NCI-H187 treated with DMSO at 0.1 percent for 48 hours (cell line): ENCODE results near the gene ZNF775.

Source experiments
- DNase-seq: peaks from one replicate; lab custom pipeline; 2025; lab: John Stamatoyannopoulos, UW

Gene ZNF775

GRCh38 chr7:150378853-150379440, at the start of gene ZNF775:
Gene ZNF775 (plus strand): TSS chr7:150379330. CDS start chr7:150388471, 9,141 bp downstream.
- peak; percentile 73 for DNase-seq

GRCh38 chr7:150329331-150330120, 49.6 kb upstream of the ZNF775 start:
- DNase-seq, result no peak

GRCh38 chr7:150330211-150330885, 48.8 kb upstream of the ZNF775 start:
- no peak for DNase-seq

DNA sequence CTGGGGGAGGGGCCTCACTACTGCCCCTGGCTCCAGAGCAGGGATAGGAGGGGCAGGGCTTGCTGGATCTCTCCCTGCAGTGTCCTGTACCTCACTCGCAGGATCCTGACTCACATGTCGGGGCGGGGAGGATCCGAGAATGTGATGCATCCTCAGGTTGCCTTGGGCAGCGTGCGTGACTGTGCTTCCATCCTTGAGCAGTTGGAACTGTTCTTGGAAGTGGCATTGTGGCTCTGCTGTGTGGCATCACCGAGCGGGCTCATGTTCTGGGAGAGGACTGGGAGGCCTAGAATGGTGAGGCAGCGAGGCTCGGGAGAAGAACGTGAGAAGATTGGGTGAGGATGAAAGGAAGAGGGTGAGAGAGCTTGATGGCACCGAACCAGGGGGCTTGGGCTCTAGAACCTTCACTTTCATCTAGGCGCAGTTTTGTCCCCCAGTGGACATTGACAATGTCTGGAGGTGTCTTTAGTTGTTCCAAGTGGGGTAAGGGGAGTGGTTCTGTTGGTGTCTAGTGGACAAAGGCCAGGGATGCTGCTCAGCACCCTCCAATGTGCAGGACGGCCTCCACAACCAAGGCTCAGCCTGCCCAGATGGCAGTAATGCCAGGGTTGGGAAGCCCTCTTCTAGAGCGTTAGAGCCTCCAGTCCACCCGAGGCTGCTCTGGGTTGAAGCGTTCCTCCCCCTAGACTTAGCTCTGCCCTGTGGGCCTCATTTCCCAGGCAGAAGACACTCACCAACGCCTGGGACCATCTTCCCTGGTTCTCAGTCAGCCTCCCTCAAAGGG, 46.1 kb upstream of the ZNF775 start:
- DNase-seq, result no peak

DNA sequence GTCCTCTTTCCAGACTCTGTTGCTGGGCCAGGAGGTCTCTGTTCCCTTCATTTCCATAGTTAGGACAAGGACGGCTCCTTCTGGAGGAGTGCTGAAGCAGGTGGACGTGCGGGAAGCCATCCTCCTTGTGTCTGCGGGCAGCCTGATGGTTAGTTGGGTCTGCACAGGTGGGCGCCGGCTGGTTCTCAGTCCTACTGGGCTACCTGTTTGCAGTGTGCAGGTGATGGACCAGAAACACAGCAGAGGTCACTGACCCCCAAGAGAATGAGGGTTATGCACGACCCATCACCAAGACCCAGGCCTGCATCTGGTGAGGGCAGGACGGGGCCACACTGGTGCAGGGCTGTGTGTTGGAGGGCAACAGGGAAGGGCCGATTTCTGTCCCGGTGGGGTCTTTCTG, 45.5 kb upstream of the ZNF775 start:
- DNase-seq, result no peak

DNA sequence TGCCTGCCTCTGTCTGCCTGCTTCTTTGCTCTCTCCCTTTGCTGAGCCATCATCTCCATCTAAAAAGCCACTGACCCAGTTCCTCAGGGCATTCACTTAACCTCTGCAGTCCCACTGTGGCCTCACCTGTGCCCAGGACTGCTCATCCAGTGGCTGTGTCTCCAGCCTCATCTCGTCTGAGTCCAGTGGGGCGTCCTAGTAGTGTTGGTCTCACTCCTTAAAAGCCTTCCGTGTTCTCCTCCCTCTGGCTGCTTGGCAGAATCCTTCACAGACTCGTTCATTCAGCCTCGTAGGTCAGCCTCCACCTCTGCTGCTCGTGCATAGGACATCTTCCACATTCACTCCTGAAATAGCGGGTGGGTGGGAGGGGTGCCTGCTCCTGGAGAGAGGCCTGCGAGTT, 45.0 kb upstream of the ZNF775 start:
- DNase-seq, result no peak

DNA sequence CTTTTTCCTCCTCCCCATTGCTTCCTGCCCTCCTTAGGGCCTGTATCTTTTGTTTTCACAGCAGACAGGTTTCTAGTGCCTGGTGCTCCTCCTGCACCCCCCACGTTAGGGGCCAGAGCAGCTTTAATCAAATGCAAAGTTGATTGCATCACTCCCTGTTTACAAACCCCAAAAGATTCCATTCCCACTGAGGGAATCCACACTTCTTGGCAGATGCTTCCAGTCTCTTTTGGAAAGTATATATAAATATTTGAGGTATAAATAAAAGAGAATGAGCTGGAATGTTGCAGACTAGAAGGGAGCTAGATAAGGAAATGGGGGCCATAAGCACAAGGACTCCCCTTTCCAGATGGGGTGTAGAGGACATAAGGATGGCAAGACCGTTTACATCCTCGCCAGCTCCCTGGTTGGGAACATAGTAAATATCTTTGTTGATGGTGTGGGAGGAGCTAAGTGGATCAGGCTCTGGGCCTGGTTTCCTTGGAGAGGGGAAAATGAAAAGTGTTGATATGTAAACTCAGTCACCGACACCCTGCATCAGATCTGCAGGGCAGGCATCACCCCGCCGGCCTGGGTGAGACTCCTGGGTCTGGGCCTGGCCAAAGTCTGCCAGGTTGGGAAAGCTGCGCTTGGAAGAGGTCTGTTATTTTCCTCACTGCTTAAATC, 43.9 kb upstream of the ZNF775 start:
- no peak for DNase-seq

GRCh38 chr7:150335774-150336112, 43.4 kb upstream of the ZNF775 start:
- DNase-seq, result no peak

GRCh38 chr7:150336746-150337145, 42.4 kb upstream of the ZNF775 start:
- DNase-seq, result no peak

DNA sequence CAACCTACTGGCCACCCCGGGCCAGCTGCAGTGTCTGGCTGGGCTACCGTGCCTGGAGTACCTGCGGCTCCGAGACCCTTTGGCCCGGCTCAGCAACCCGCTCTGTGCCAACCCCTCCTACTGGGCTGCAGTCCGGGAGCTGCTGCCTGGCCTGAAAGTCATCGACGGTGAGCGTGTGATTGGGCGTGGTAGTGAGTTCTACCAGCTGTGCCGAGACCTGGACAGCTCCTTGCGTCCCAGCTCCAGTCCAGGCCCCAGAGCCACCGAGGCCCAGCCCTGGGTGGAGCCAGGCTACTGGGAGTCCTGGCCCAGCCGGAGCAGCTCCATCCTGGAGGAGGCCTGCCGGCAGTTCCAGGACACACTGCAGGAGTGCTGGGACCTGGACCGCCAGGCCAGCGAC, 42.0 kb upstream of the ZNF775 start:
- DNase-seq, result no peak

GRCh38 chr7:150337659-150338081, 41.5 kb upstream of the ZNF775 start:
- DNase-seq, result no peak

DNA sequence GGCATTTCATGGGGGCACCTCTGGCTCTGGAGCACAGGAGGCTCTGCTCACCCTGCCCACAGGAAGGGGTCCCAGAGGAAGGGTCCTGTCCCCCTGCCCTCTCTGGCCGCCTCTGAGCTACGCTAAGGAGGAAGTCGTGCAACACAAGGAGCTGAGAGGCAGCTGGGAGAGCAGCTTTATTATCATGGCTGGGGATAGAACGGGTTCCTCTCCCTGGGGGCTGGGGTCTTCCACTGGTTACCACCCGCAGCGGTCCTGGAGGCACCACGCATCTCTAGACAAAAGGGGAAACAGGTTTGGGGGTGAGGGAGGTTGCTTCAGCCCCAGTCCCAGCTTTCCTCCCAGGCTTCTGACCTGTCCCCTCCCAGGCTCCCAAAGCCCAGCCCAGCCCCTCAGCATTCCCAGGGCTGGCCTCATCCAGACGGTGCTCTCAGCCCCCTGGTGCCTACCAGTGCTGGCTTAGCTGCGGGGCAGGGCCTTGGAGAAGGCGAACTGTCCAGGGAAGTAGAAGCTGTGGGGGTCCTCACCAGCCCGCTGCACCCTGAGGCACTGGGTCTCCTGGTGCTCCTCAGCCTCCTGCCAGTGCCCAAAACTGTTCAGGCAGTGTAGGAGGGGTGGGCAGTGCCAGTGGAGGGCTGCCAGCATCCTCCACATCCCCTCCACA, 40.8 kb upstream of the ZNF775 start:
- no peak for DNase-seq

GRCh38 chr7:150339409-150339809, 39.7 kb upstream of the ZNF775 start:
- DNase-seq, result no peak

GRCh38 chr7:150340024-150340749, 38.9 kb upstream of the ZNF775 start:
- no peak for DNase-seq

GRCh38 chr7:150340875-150341262, 38.3 kb upstream of the ZNF775 start:
- no peak for DNase-seq

GRCh38 chr7:150341263-150342120, 37.6 kb upstream of the ZNF775 start, which contains the start of gene RARRES2:
Gene RARRES2 (minus strand): TSS chr7:150341629. CDS start chr7:150340609, 1,020 bp downstream.
- DNase-seq, result no peak

GRCh38 chr7:150342121-150342408, 37.1 kb upstream of the ZNF775 start:
- DNase-seq, result no peak

DNA sequence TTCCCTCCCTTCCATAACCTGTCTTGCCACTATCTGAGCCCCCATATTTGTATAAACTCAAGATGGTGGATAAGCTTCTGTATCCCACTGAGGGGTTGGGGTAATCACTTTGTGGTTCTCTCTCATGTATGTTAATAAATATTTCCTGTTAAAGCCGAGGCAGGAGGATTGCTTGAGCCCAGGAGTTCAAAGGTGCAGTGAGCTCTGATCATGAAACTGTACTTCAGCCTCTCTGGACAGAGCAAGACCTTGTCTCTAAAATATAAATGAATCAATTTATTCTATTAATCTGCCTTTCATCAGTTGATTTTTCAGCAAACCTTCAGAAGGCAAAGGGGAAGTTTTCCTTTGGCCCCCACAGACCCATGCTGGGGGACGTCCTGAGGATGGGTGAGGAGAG, 35.9 kb upstream of the ZNF775 start:
- no peak for DNase-seq

- no peak for DNase-seq
These were observed 34.8 kb upstream of the ZNF775 start for GRCh38 chr7:150344299-150344698.

GRCh38 chr7:150345012-150345411, 34.1 kb upstream of the ZNF775 start:
- no peak for DNase-seq
